ENCODE results near the gene COMP.
"Not testable (repeated sequence)": the region's sequence is repeated elsewhere in the genome, so short reads cannot be mapped to it uniquely, and the experiment has no call there.

Gene COMP

DNA sequence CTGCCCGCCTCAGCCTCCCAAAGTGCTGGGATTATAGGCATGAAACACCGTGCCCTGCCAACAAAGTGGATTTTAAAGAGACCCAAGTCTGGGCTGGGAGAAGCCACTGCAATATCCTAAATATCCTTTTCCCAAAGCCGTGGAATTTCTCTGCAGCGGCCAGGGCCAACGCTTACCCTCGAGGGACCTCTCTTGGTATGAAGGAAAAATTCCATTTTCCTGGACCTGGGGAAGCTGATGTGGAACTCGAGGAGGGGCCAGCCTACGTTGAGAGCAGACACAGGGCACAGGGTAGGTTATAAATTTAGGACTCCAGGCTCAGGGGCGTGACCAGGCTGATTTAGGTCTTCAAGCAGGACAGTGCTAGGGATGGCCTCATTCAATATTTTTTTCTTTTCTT lies 23.0 kb upstream of the COMP start:
- Mint-ChIP-seq H3K9me3 (ENCODE audit: low read depth) (no peaks in the 10 kb centered on the region), H3K27me3 (peaks cover 5% of the 10 kb centered on the region), H3K4me1 (ENCODE audit: low read depth) (peaks cover 3% of the 10 kb centered on the region), H3K36me3 (peaks cover 2% of the 10 kb centered on the region), H3K4me3 (no peak overlapping the region), H3K27ac (no peak overlapping the region)

DNA sequence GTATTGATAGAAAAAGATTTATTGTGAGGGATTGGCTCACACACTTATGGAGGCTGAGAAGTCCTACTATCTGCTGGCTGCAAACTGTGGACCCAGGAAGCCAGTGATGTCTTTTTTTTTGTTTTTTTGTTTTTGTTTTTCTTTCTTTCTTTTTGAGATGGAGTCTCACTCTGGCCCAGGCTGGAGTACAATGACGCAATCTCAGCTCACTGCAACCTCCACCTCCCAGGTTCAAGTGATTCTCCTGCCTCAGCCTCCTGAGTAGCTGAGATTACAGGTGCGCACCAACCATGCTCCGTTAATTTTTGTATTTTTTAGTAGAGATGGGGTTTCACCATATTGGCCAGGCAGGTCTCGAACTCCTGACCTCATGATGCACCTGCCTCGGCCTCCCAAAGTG lies 20.5 kb upstream of the COMP start:
- H3K36me3 Mint-ChIP-seq; H3K27ac Mint-ChIP-seq; H3K27me3 Mint-ChIP-seq; H3K4me3 Mint-ChIP-seq; H3K9me3 Mint-ChIP-seq (ENCODE audit: low read depth); H3K4me1 Mint-ChIP-seq (ENCODE audit: low read depth): not testable (repeated sequence)

DNA sequence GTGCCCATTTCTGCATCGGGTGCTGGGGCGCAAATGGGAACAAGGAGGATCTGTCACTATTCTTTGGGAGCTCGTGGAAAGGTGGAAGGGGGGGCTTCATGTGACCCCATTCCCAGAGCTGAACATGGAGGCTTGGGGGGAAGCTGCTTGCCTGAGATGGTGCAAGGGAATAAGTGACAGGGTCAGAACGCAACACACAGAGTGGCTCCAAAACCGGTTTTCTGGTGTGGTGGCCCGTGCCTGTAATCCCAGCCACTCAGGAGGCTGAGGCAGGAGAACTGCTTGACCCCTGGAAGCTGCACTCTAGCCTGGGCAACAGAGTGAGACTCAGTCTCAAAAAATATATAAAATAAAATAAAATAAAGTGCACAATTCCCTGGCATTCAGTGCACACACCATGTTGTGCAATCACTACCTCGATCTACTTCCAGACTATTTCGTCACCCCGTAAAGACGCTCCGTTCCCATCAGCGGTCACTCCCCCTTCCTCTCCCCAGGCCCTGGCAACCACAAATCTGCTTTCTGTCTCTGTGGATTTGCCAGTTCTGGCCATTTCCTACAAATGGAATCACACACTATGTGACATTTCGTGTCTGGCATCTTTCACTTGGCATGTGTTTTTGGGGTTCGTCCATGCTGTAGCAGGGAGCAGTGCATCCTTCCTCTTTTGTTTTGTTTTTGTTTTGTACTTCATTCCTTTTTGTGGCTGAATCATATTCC lies 18.2 kb upstream of the COMP start:
- peaks cover 2% of the 10 kb centered on the region for H3K36me3 Mint-ChIP-seq
- H3K9me3 Mint-ChIP-seq (ENCODE audit: low read depth): no peaks in the 10 kb centered on the region
- H3K4me3 Mint-ChIP-seq: no peak overlapping the region
- H3K27me3 Mint-ChIP-seq: peaks cover 7% of the 10 kb centered on the region
- H3K27ac Mint-ChIP-seq: no peak overlapping the region
- H3K4me1 Mint-ChIP-seq (ENCODE audit: low read depth): peaks cover 3% of the 10 kb centered on the region

DNA sequence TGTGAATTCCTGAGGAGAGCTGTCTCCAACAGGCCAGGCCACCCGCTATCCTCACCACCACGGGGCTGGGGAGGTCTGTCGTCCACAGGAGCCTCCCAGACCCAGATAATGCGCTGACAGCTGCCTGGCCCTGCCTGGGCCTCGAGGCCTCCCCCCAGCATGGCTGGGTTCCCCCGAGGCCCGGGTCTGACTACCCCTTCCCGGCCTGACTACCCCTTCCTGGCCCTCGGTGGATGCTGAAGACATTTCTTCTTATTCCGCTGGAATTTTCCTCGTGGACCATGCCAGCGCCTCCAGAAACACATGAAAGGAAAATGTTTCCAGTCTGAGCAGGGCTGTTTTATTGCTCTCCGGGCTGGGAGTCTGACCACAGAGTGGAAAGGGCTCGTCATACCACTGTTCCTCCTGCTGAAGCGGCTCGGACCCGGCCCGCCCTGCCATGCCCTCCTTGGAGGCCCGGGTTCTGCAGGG lies 16.8 kb upstream of the COMP start:
- no peak overlapping the region for H3K4me3 Mint-ChIP-seq
- no peaks in the 10 kb centered on the region for H3K9me3 Mint-ChIP-seq (ENCODE audit: low read depth)
- H3K4me1 Mint-ChIP-seq (ENCODE audit: low read depth): peaks cover 3% of the 10 kb centered on the region
- peaks cover 8% of the 10 kb centered on the region for H3K27me3 Mint-ChIP-seq
- peaks cover 2% of the 10 kb centered on the region for H3K36me3 Mint-ChIP-seq
- H3K27ac Mint-ChIP-seq: no peak overlapping the region

DNA sequence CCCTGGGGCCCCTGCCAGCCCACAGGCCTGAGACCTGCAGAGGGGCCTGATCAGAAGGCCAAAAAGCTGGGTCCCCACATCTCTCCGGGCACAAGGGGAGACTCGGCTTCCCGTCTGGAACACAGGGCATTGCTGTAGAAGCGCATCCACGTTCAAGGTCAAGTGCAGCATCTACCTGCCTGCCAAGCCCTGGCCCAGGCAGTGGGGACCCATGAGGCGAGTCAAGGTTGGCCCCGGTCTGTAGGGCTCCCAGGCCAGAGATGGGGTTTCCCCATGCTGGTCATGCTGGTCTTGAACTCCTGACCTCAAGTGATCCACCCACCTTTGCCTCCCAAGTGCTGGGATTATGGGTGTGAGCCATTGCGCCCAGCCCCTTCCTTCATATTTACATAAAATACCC lies 13.5 kb upstream of the COMP start:
- H3K4me3 Mint-ChIP-seq: no peak overlapping the region
- H3K9me3 Mint-ChIP-seq (ENCODE audit: low read depth): no peaks in the 10 kb centered on the region
- peaks cover 10% of the 10 kb centered on the region for H3K27me3 Mint-ChIP-seq
- H3K27ac Mint-ChIP-seq: no peak overlapping the region
- H3K4me1 Mint-ChIP-seq (ENCODE audit: low read depth): peaks cover 3% of the 10 kb centered on the region
- peaks cover 2% of the 10 kb centered on the region for H3K36me3 Mint-ChIP-seq

DNA sequence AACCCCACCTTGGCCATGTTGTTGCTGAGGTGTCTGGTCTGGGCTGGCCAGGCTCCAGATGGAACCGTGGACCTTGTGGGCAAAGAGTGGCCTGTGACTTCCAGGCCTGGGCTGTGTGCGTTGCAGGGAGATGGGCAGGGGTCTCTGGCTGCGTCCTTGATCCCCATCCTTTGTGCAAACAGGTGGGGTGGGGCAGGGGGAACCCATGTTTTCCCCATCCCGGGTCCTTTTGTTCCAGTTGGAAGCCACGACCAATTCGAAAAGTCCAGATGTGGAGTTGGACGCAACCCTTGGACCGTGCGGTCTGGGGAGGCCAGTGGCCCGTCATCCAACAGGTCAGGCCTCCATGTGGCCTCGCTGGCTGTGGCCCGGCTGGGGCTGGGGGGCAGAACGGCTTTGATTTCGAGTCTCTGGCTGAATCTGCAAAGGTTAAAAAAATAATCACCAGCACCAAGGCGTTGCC lies 13.1 kb upstream of the COMP start:
- Mint-ChIP-seq H3K27me3 (peaks cover 7% of the 10 kb centered on the region), H3K27ac (no peak overlapping the region), H3K4me1 (ENCODE audit: low read depth) (no peaks in the 10 kb centered on the region), H3K9me3 (ENCODE audit: low read depth) (no peaks in the 10 kb centered on the region), H3K4me3 (no peak overlapping the region), H3K36me3 (no peaks in the 10 kb centered on the region)

DNA sequence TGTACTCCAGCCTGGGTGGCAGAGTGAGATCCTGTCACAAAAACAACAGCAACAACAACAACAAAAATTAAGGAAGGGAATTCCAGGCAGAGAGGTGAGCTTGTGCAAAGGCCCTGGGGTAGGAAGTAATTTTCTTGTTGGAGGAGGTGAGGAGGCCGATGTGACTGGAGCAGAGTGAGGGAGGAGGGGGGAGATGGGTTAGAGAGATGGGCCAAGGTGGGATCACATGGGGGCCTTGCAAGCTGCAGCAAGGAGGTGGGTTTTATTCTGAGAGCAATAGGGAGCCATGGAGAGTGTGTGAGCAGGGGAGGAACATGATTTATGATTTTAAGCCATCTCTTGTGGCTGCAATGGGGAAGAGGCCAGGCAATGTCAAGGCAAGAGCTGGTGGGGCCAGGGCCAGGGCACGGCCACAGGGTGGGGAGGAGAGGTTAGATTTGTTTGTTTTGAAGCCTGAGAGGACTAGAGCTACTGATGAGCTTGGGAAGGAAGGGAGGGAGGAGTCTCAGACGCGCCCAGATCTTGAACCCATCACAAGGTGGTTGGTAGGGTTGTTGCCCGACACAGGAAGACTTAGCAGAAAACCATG lies 12.5 kb upstream of the COMP start:
- H3K36me3 Mint-ChIP-seq: no peaks in the 10 kb centered on the region
- no peak overlapping the region for H3K27ac Mint-ChIP-seq
- H3K9me3 Mint-ChIP-seq (ENCODE audit: low read depth): no peaks in the 10 kb centered on the region
- peaks cover 7% of the 10 kb centered on the region for H3K27me3 Mint-ChIP-seq
- no peaks in the 10 kb centered on the region for H3K4me1 Mint-ChIP-seq (ENCODE audit: low read depth)
- no peak overlapping the region for H3K4me3 Mint-ChIP-seq

DNA sequence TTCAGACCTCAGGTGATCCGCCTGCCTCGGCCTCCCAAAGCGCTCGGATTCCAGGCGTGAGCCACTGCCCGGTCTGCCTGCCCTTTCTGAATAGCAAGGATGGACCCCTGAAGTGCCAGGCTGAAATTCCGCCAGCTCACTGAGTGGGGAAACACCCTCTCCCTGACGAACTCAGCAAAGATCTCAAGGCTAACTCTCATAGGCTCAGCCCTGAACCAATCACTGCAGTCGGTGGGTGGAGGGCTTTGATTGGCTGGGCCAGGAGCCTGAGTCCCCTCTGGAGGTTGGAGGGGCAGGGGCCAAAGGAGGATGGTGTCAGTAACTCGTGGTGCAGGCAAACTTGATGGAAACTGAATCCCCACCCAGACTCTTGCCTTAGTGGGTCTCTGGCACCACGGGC lies 11.2 kb upstream of the COMP start:
- H3K36me3 Mint-ChIP-seq: no peaks in the 10 kb centered on the region
- H3K4me3 Mint-ChIP-seq: no peak overlapping the region
- no peaks in the 10 kb centered on the region for H3K9me3 Mint-ChIP-seq (ENCODE audit: low read depth)
- peaks cover 9% of the 10 kb centered on the region for H3K27me3 Mint-ChIP-seq
- H3K27ac Mint-ChIP-seq: no peak overlapping the region
- H3K4me1 Mint-ChIP-seq (ENCODE audit: low read depth): no peaks in the 10 kb centered on the region

DNA sequence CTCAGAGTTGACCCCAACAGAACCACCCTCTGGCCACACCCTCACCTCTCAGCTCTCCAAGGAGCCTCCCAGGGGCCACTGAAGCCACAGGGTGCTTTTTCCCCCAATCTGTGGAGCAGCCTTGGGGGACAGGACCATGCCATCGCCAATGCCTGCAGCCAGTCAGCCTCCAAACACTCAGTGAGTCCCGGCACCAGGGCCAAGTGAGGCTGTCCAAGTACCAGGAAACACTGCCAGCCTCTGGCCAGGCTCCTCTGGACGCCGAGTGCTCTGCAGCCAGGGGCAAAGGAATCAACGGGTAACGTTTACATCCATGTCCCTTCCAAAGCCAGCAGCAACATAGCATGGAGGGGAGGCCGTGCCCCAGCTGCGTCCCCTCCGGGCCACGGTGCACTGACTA lies 9.5 kb upstream of the COMP start:
- no peaks in the 10 kb centered on the region for H3K36me3 Mint-ChIP-seq
- no peaks in the 10 kb centered on the region for H3K4me1 Mint-ChIP-seq (ENCODE audit: low read depth)
- no peak overlapping the region for H3K4me3 Mint-ChIP-seq
- peaks cover 15% of the 10 kb centered on the region for H3K27me3 Mint-ChIP-seq
- no peak overlapping the region for H3K27ac Mint-ChIP-seq
- no peaks in the 10 kb centered on the region for H3K9me3 Mint-ChIP-seq (ENCODE audit: low read depth)

DNA sequence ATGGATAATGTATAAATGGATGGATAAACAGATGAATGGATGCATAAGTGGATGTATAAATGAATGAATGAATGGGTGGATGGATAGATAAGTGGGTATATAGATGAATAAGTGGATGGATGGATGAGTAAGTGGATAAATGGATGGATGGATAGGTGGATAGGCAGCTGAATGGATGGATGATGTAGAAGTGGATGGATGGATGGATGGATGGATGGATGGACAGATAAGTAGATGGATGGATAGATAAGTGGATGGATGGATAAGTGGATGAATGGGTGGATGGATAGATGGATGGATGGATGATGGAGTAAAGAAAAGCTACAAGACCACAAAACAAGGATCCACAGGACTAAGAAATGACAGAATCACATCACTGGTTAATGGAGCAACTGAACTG lies 9.0 kb upstream of the COMP start:
- Mint-ChIP-seq H3K9me3 (ENCODE audit: low read depth) (no peaks in the 10 kb centered on the region), H3K4me3 (no peak overlapping the region), H3K36me3 (no peaks in the 10 kb centered on the region), H3K27ac (no peak overlapping the region), H3K27me3 (peaks cover 15% of the 10 kb centered on the region), H3K4me1 (ENCODE audit: low read depth) (no peaks in the 10 kb centered on the region)

DNA sequence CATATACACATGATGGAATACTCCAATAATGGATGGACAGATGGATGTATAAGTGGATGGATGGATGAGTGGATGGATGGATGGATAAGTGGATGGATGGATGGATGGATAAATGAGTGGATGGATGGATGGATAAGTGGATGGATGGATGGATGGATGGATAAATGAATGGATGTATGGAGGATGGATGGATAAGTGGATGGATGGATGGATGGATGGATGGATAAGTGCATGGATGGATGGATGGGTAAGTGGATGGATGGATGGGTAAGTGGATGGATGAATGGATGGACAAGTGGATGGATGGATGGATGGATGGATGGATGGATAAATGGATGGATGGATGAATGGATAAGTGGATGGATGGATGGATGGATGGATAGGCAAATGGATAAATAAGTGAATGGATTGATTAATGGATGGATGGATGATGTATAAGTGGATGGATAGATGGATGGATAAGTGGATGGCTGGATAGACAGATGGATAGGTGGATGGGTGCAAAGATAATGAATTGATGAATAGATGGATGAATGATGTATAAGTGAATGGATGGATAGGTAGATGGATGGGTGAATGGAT lies 8.4 kb upstream of the COMP start:
- Mint-ChIP-seq H3K9me3 (ENCODE audit: low read depth) (no peaks in the 10 kb centered on the region), H3K36me3 (no peaks in the 10 kb centered on the region), H3K27me3 (peaks cover 13% of the 10 kb centered on the region), H3K4me3 (no peak overlapping the region), H3K27ac (no peak overlapping the region), H3K4me1 (ENCODE audit: low read depth) (no peaks in the 10 kb centered on the region)

DNA sequence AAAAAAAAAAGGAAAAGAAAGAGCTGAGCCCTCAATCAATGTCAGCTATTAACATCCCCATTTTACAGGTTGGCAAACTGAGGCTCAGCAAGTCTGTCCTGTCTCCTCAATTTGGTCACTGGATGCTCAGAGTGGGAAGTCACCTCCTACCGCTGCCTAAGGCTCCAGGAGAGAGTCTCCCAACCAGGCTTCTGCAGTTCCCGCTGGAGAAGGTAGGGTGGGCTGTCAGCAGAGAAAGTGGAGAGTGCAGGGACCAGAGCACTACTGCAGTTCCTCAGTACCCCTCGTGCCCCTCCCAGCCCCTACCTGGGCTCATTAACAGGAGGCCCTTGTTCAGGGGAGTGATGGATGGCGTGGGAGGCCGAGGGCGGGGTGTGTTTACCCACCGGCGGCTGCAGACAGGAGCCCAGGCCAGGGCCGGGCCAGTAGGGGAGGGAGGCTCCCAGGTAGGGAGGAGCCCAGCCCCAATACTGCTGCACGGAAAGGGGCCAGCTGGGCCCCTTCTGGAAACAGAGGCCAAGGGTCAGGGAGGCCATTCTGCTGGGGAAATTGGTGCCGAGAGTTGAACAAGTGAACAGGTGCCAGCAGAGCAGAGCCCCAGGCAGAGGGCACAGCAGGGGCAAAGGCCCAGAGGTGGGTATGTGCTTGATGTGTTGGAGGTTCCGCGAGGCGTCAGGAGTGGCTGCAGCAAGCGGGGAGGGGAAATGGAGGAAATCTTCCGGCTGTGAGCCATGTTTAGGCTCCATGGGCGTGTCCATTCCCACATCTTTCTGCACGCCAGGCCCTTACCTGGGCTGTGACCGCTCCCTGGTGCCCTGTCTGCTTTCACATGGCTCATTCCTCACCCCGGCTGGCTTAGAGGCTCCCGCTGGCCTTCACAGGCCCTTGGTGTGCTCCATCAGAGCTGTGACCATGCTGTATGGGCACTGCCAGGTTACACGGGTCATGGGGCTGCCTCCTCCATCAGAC lies 7.6 kb upstream of the COMP start:
- Mint-ChIP-seq H3K27ac (no peak overlapping the region), H3K27me3 (peaks cover 15% of the 10 kb centered on the region), H3K4me1 (ENCODE audit: low read depth) (no peaks in the 10 kb centered on the region), H3K9me3 (ENCODE audit: low read depth) (no peaks in the 10 kb centered on the region), H3K4me3 (no peak overlapping the region), H3K36me3 (no peaks in the 10 kb centered on the region)

DNA sequence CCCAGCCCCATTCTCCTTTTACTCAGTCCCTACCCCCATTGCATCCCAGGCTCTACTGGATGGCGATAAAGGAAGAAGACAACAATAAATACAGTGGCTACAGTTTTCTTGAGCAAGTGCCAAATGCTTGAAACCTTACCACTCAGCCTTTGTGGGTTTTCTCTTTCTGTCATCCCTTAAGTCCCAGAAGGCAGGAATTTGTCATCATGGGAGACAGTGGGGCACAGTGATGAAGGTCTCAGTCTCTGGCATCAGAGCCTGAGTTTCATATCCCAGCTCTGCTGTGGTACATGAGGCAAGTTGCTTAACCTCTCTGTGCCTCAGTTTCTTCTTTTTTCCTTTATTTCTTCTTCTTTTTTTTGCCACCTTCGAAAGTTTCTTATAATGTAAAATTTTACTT lies 5.1 kb upstream of the COMP start:
- H3K27me3 Mint-ChIP-seq: peaks cover 18% of the 10 kb centered on the region
- H3K27ac Mint-ChIP-seq: no peak overlapping the region
- no peaks in the 10 kb centered on the region for H3K36me3 Mint-ChIP-seq
- H3K4me3 Mint-ChIP-seq: no peak overlapping the region
- H3K9me3 Mint-ChIP-seq (ENCODE audit: low read depth): no peaks in the 10 kb centered on the region
- H3K4me1 Mint-ChIP-seq (ENCODE audit: low read depth): no peaks in the 10 kb centered on the region

DNA sequence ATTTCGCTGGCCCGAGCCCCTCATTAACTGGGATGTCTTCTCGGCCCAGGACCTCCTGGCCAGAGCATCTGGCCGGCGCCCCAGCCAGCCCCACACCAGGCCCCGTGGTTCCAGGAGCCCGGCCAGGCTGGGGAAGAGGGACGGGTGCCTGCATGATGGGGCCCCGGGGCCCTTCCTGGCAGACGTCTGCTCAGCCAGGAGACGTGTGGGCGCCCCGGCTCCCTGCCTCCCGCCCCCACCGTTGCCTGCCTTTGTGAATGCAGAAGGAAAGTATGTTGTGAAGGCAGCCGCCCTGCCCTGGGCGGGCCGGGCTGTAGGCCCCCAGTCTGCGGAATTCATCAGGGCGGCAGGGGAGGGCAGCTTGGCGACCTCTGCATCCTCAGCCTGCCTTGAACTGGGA lies 4.4 kb upstream of the COMP start:
- peaks cover 1% of the 10 kb centered on the region for H3K4me1 Mint-ChIP-seq (ENCODE audit: low read depth)
- no peak overlapping the region for H3K4me3 Mint-ChIP-seq
- H3K36me3 Mint-ChIP-seq: no peaks in the 10 kb centered on the region
- H3K27me3 Mint-ChIP-seq: peaks cover 18% of the 10 kb centered on the region
- H3K27ac Mint-ChIP-seq: no peak overlapping the region
- no peaks in the 10 kb centered on the region for H3K9me3 Mint-ChIP-seq (ENCODE audit: low read depth)

DNA sequence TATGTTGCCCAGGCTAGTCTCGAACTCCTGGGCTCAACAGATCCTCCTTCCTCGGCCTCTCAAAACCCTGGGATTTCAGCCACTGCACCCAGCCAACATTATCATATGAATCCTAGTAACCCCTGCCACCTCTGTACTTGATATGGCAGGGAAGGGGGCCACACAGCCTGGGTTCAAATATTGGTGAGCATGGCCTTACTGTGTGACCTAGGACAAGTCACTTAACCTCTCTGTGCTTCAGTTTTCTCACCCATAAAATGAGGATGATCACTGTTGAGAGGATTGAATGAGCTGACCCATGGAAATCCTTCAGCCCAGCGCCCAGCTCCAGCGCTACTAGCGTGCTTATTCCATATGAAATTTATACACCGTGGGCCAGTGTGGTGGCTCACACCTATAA lies 3.6 kb upstream of the COMP start:
- Mint-ChIP-seq H3K36me3 (no peaks in the 10 kb centered on the region), H3K27me3 (peaks cover 22% of the 10 kb centered on the region)

More for the DNA sequence above, 3.6 kb upstream of the COMP start:
- Mint-ChIP-seq H3K4me1 (ENCODE audit: low read depth) (peaks cover 6% of the 10 kb centered on the region), H3K9me3 (ENCODE audit: low read depth) (no peaks in the 10 kb centered on the region), H3K4me3 (no peak overlapping the region), H3K27ac (no peak overlapping the region)
